ENCODE data around the gene SCN2B. TPM values are rescaled to one million over a fixed set of nuclear protein-coding genes. Genes with fewer than 3 reads are reported as not detected.

SCN2B gene
- total and polyA plus RNA-seq, 2 of the 4 experiments (the other 2 are of a cell fraction) = under 0.01 to 0.05 TPM

DNA sequence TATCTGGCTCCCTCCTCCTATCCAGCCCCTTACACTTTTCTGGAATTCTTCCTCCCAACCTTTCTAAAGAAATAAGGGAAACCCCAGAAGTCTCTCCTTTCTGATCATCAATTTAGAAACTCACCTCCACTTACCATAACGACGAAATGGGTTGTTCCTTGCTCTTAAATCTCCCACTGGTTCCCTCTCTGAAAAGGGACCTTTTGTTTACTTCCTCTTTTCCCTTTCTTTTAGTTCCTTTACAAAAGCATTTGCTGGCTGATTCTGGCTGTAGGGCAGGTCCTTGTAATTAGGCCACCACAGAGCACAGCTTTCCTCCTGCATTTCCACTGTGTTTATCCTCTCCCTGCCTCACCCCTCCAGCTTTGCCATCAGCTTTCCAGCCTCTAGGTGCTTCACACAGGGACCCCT is 36.3 kb upstream of the SCN2B start:
- POLR2A ChIA-PET (ENCODE audit: unreplicated experiment) = no interaction called here

More for the DNA sequence above, 36.3 kb upstream of the SCN2B start:
- Histone ChIP-seq H3K9ac (ENCODE audit: low read depth, low read length) (no peak overlapping the region), H3K9me3 (ENCODE audit: control insufficient read depth, insufficient read depth, low read length) (no peaks in the 10 kb centered on the region), H3K14ac (replicated peaks; ENCODE audit: low read depth, low read length) (no peak overlapping the region), H4K20me1 (ENCODE audit: insufficient read depth, low read length) (no peaks in the 10 kb centered on the region), H2BK15ac (ENCODE audit: low read depth, low read length) (no peak overlapping the region), H3K79me1 (ENCODE audit: low read depth in 1 of 2, low read length in 2 of 2) (no peaks in the 10 kb centered on the region), H4K91ac (ENCODE audit: insufficient read depth, low read depth, low read length) (no peak overlapping the region), H3K4me2 (ENCODE audit: low read depth, low read length) (no peak overlapping the region), H2AK5ac (ENCODE audit: low read depth, low read length) (no peak overlapping the region), H3K23ac (ENCODE audit: low read depth, low read length) (no peak overlapping the region), H3K18ac (ENCODE audit: low read depth, low read length) (no peak overlapping the region), H4K5ac (ENCODE audit: low read depth, low read length) (no peak overlapping the region), H2AK9ac (replicated peaks; ENCODE audit: low read depth, low read length, poor library complexity) (no peak overlapping the region), H3K27me3 (ENCODE audit: control insufficient read depth, insufficient read depth, low read length) (peaks cover 23% of the 10 kb centered on the region), H3K56ac (ENCODE audit: extremely low read depth, insufficient read depth, low read length) (no peak overlapping the region), H2BK20ac (ENCODE audit: low read depth, low read length) (no peak overlapping the region), H4K8ac (ENCODE audit: low read depth in 2 of 2, low read length in 2 of 2) (no peak overlapping the region), H3K4me3 (ENCODE audit: insufficient read depth, low read depth, low read length) (no peak overlapping the region), H2BK120ac (ENCODE audit: low read depth, low read length) (no peak overlapping the region), H3K4me1 (ENCODE audit: control insufficient read depth, insufficient read depth, low read length) (no peaks in the 10 kb centered on the region), H3K36me3 (ENCODE audit: control insufficient read depth, insufficient read depth, low read length) (no peaks in the 10 kb centered on the region), H3K27ac (ENCODE audit: insufficient read depth, low read length) (no peak overlapping the region), H2BK5ac (ENCODE audit: low read depth, low read length, poor library complexity, severe bottlenecking) (no peak overlapping the region), H2AFZ (replicated peaks; ENCODE audit: low read length, poor library complexity) (no peak overlapping the region), H3K4ac (ENCODE audit: low read depth, low read length) (no peak overlapping the region), H3K9me1 (ENCODE audit: insufficient read depth, low read length) (no peaks in the 10 kb centered on the region)
- intact Hi-C loops (cut with micrococcal nuclease) (no loop called here), in situ Hi-C loops (cut with MboI; ENCODE audit: low sequenced_read_pairs) (no loop called here), dilution Hi-C loops (cut with HindIII; ENCODE audit: low sequenced_read_pairs, unreplicated experiment) (no loop called here)
- CTCF ChIA-PET = interaction anchor here (1.3 kb wide), 1 partner anchor 41 kb away, joined by 3 read pairs; no protein-coding TSS in a partner anchor
- ATAC-seq (ENCODE audit: low read depth) (no peak), DNase-seq (no peak)
- BruUV-seq (replicated peaks) = no TSS peak
- no peak for TF ChIP-seq RFX5 (IDR thresholded peaks at IDR 0.05; ENCODE audit: low read depth, low read length)
- no peak for TF ChIP-seq RAD21 (IDR thresholded peaks at IDR 0.05; ENCODE audit: low read length)
- no peak for TF ChIP-seq MXI1 (IDR thresholded peaks at IDR 0.05; ENCODE audit: borderline replicate concordance, low read depth, low read length)
- TF ChIP-seq RCOR1 (IDR thresholded peaks at IDR 0.05; ENCODE audit: insufficient replicate concordance, low read length) = no peak
- TF ChIP-seq MAFK (IDR thresholded peaks at IDR 0.05; ENCODE audit: low read depth, low read length) = no peak
- TF ChIP-seq MAZ (IDR thresholded peaks at IDR 0.05; ENCODE audit: borderline replicate concordance, low read depth, low read length) = no peak
- TF ChIP-seq, protein P1, sequence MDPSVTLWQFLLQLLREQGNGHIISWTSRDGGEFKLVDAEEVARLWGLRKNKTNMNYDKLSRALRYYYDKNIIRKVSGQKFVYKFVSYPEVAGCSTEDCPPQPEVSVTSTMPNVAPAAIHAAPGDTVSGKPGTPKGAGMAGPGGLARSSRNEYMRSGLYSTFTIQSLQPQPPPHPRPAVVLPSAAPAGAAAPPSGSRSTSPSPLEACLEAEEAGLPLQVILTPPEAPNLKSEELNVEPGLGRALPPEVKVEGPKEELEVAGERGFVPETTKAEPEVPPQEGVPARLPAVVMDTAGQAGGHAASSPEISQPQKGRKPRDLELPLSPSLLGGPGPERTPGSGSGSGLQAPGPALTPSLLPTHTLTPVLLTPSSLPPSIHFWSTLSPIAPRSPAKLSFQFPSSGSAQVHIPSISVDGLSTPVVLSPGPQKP (IDR thresholded peaks at IDR 0.05; ENCODE audit: borderline replicate concordance, low read depth, low read length) = no peak
- no peak for TF ChIP-seq CEBPB (IDR thresholded peaks at IDR 0.05; ENCODE audit: low read depth, low read length)
- no peak for TF ChIP-seq BHLHE40 (IDR thresholded peaks at IDR 0.05; ENCODE audit: low read depth, low read length)
- no peak for TF ChIP-seq SMC3 (IDR thresholded peaks at IDR 0.05; ENCODE audit: low read depth, low read length)
- TF ChIP-seq POLR2A (IDR thresholded peaks at IDR 0.05; ENCODE audit: low read depth, low read length) = no peak
- TF ChIP-seq, protein P2, sequence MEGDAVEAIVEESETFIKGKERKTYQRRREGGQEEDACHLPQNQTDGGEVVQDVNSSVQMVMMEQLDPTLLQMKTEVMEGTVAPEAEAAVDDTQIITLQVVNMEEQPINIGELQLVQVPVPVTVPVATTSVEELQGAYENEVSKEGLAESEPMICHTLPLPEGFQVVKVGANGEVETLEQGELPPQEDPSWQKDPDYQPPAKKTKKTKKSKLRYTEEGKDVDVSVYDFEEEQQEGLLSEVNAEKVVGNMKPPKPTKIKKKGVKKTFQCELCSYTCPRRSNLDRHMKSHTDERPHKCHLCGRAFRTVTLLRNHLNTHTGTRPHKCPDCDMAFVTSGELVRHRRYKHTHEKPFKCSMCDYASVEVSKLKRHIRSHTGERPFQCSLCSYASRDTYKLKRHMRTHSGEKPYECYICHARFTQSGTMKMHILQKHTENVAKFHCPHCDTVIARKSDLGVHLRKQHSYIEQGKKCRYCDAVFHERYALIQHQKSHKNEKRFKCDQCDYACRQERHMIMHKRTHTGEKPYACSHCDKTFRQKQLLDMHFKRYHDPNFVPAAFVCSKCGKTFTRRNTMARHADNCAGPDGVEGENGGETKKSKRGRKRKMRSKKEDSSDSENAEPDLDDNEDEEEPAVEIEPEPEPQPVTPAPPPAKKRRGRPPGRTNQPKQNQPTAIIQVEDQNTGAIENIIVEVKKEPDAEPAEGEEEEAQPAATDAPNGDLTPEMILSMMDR (conservative IDR thresholded peaks at IDR 0.05; ENCODE audit: low read depth, low read length) = no peak
- TF ChIP-seq CHD1 (IDR thresholded peaks at IDR 0.05; ENCODE audit: low read depth, low read length) = no peak
- TF ChIP-seq, protein P3, sequence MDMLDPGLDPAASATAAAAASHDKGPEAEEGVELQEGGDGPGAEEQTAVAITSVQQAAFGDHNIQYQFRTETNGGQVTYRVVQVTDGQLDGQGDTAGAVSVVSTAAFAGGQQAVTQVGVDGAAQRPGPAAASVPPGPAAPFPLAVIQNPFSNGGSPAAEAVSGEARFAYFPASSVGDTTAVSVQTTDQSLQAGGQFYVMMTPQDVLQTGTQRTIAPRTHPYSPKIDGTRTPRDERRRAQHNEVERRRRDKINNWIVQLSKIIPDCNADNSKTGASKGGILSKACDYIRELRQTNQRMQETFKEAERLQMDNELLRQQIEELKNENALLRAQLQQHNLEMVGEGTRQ (IDR thresholded peaks at IDR 0.05; ENCODE audit: low read depth, low read length) = no peak
- no peak for TF ChIP-seq FOS (IDR thresholded peaks at IDR 0.05; ENCODE audit: low read depth, low read length)
- WGBS, 2 experiments (ENCODE audit: extremely low coverage in 2 of 2, insufficient read length in 1 of 2) = no CpG with 5 or more reads among the region's 2 CpGs

Measured in IMR-90 (cell line).